Left ventricle myocardium inferior (tissue), 1 donor: ENCODE results near the gene ADH6. TPM values are rescaled to one million over a fixed set of nuclear protein-coding genes. Genes with fewer than 3 reads are reported as not detected.
"Not testable (repeated sequence)": the region's sequence is repeated elsewhere in the genome, so short reads cannot be mapped to it uniquely, and the experiment has no call there.

Source experiments
- DNase-seq: peaks from one replicate; pipeline ENCODE4 v3.0.0-alpha.2; 2020
- H3K27ac ChIP-seq: fragments of 200-600 bp; replicated peaks from 2 replicates; pipeline ENCODE4 v1.8.0; 2021
- H3K27me3 ChIP-seq: fragments of 200-600 bp; 2 replicates; pipeline ENCODE4 v1.8.0; 2021; ENCODE audit warnings: low read depth
- H3K36me3 ChIP-seq: fragments of 200-600 bp; 2 replicates; pipeline ENCODE4 v1.8.0; 2021
- H3K4me1 ChIP-seq: fragments of 200-600 bp; 2 replicates; pipeline ENCODE4 v1.8.0; 2021
- H3K4me3 ChIP-seq: fragments of 200-600 bp; 2 replicates; pipeline ENCODE4 v1.8.0; 2021; ENCODE audit warnings: mild to moderate bottlenecking, moderate library complexity
- H3K9me3 ChIP-seq: fragments of 200-600 bp; replicated peaks from 2 replicates; pipeline ENCODE4 v1.8.0; 2021
- CTCF ChIP-seq: fragments of 200-600 bp; IDR thresholded peaks from 2 replicates; pipeline ENCODE4 v1.8.0; 2021; ENCODE audit warnings: antibody characterized with exemption, mild to moderate bottlenecking, borderline replicate concordance
- intact Hi-C: fragments of 100-400 bp; cut with micrococcal nuclease; formaldehyde crosslinking; loops from one replicate; pipeline ENCODE4 v1.11.0; 2022
- total RNA-seq: library from RNA; stranded (reverse); fragmentation: NEBNext Ultra II Directional; extraction: Animal tissue kit (Norgen Biotek cat#: 25700); gene quantifications from one replicate; pipeline ENCODE4 v1.2.1, GENCODE V29; 2021
- donor health status: DM: no; HTN: yes; CAD: no; lungs with severe emphysema.

ADH6 gene
- total RNA-seq, 1 donor from 2014 or later: not detected

GRCh38 chr4:99234331-99235010, 15.4 kb upstream of the ADH6 start:
- no peaks in the 10 kb centered on the region for H3K27me3 ChIP-seq
- H3K9me3 ChIP-seq: peaks cover 30% of the 10 kb centered on the region
- no peaks in the 10 kb centered on the region for H3K36me3 ChIP-seq
- H3K4me1 ChIP-seq: no peaks in the 10 kb centered on the region
- TF ChIP-seq CTCF: no peak
- DNase-seq: no peak
- intact Hi-C loops: no loop called here
- no peak overlapping the region for H3K27ac ChIP-seq
- H3K4me3 ChIP-seq: no peak overlapping the region

GRCh38 chr4:99233397-99233796, 14.4 kb upstream of the ADH6 start:
- H3K4me3 ChIP-seq, intact Hi-C loops, H3K27ac ChIP-seq, DNase-seq, H3K4me1 ChIP-seq, H3K27me3 ChIP-seq, H3K36me3 ChIP-seq: not testable (repeated sequence)
- peaks cover 27% of the 10 kb centered on the region for H3K9me3 ChIP-seq

GRCh38 chr4:99228706-99229105, 9.7 kb upstream of the ADH6 start:
- DNase-seq, H3K36me3 ChIP-seq, H3K27me3 ChIP-seq, H3K4me3 ChIP-seq, H3K4me1 ChIP-seq, H3K27ac ChIP-seq, intact Hi-C loops: not testable (repeated sequence)
- H3K9me3 ChIP-seq: peaks cover 44% of the 10 kb centered on the region

GRCh38 chr4:99227646-99228045, 8.6 kb upstream of the ADH6 start:
- H3K27ac ChIP-seq, H3K27me3 ChIP-seq, H3K4me1 ChIP-seq, H3K36me3 ChIP-seq, DNase-seq, intact Hi-C loops, H3K4me3 ChIP-seq: not testable (repeated sequence)
- peaks cover 44% of the 10 kb centered on the region for H3K9me3 ChIP-seq

- no peak for TF ChIP-seq CTCF
- DNase-seq: no peak
- no peak overlapping the region for H3K27ac ChIP-seq
- H3K9me3 ChIP-seq: peaks cover 12% of the 10 kb centered on the region
- intact Hi-C loops: no loop called here
- H3K4me1 ChIP-seq: no peaks in the 10 kb centered on the region
- no peaks in the 10 kb centered on the region for H3K27me3 ChIP-seq
- H3K36me3 ChIP-seq: no peaks in the 10 kb centered on the region
- H3K4me3 ChIP-seq: no peak overlapping the region
Observed at GRCh38 chr4:99221980-99222379, 2.9 kb upstream of the ADH6 start.

- Histone ChIP-seq H3K27ac (no peak overlapping the region), H3K27me3 (no peaks in the 10 kb centered on the region), H3K4me3 (no peak overlapping the region), H3K36me3 (no peaks in the 10 kb centered on the region), H3K9me3 (peaks cover 4% of the 10 kb centered on the region), H3K4me1 (no peaks in the 10 kb centered on the region)
- DNase-seq: no peak
- no peak for TF ChIP-seq CTCF
- intact Hi-C loops: no loop called here
Observed at GRCh38 chr4:99219479-99219878, 433 bp upstream of the ADH6 start.

GRCh38 chr4:99215521-99215920, 3.5 kb downstream of the ADH6 start:
- no peak overlapping the region for H3K4me3 ChIP-seq
- no peak for TF ChIP-seq CTCF
- no peak for DNase-seq
- no peak overlapping the region for H3K27ac ChIP-seq
- H3K27me3 ChIP-seq: no peaks in the 10 kb centered on the region
- no peaks in the 10 kb centered on the region for H3K9me3 ChIP-seq
- no peaks in the 10 kb centered on the region for H3K4me1 ChIP-seq
- intact Hi-C loops: no loop called here
- no peaks in the 10 kb centered on the region for H3K36me3 ChIP-seq
